HG03108 (cell line): ENCODE data around the gene GLG1.

ENCODE experiments used
- ATAC-seq: cut with Tn5 transposase; IDR thresholded peaks from one replicate; pipeline ENCODE4 v1.9.1; 2021; ENCODE audit warnings: moderate library complexity; ENCODE audit not compliant: unreplicated experiment

GLG1 gene

GRCh38 chr16:74485916-74486315 lies 121.0 kb downstream of the GLG1 start:
- ATAC-seq: no peak

- ATAC-seq: no peak
Measured at GRCh38 chr16:74480150-74481029, 126.5 kb downstream of the GLG1 start.

DNA sequence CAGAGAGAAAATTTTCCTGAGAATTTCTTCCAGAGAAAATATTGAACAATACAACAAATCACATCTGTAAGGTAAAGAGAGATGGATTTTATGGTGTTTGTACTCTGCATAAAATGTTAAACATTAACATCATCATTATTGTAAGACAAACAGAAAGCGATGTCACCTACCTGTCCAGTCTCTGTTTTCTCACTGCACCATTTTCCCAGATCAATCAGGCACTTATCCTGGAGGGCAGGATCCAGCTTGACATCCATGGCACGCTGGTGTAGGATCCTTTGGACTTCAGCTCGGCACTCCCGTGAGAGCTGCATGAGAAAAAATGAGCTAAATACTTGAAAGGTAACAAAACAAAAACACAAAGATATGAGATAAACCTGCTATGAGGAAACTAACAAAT lies 129.7 kb downstream of the GLG1 start:
- no peak for ATAC-seq

DNA sequence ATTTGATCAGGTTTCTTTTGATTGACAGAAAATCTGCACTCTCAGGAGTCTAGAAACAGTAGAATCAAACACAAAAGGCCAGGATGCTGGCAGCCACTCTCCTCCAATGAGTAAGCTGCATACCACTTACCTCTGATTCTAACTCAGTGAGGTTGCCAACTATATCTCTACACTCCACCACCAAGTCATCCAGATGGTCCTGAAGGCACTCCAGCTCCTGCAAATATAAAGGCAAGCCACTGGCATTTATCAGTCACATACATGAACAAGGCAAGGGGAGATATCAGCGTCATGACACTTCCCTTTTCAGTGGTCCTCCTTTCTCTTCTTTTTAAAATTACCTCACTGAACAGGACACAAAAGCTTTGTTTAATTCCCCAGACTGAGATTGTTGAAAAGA lies 132.5 kb downstream of the GLG1 start:
- no peak for ATAC-seq

DNA sequence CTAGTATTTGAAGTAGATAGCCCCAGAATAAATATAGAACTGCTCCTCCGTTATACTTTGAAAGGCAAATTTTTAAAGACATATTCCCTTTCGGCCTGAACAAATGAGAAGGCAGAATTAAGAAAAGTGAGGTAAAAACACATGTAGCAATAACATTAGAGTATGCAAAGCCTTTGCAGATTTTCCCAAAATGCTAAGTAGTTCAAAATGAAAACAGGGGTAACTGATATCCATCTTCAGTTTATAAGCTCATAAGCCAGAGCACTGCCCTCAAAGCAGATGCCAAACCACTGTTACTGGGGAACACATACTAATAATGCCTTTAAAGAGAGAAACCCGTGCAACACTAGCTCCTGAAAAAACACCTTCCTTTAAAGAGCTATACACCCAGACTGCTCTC lies 134.4 kb downstream of the GLG1 start:
- no peak for ATAC-seq

DNA sequence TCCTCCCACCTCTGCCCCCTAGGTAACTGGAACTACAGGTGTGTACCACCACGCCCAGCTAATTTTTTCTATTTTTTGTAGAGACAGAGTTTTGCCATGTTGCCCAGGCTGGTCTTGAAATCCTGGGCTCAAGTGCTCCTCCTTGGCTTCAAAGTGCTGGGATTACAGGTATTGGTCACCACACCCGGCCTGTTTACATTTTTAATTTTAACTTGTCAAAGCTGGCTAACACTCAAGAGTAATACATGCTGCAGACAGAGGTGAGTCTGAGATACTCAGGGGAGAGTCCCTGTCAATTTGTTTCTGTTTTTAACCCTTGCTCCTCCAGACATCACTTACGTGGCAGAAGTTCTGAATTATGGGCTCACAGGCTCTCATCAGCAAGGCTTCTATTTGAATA lies 134.9 kb downstream of the GLG1 start:
- no peak for ATAC-seq

- no peak for ATAC-seq
Measured at GRCh38 chr16:74469946-74470478, 136.9 kb downstream of the GLG1 start.

DNA sequence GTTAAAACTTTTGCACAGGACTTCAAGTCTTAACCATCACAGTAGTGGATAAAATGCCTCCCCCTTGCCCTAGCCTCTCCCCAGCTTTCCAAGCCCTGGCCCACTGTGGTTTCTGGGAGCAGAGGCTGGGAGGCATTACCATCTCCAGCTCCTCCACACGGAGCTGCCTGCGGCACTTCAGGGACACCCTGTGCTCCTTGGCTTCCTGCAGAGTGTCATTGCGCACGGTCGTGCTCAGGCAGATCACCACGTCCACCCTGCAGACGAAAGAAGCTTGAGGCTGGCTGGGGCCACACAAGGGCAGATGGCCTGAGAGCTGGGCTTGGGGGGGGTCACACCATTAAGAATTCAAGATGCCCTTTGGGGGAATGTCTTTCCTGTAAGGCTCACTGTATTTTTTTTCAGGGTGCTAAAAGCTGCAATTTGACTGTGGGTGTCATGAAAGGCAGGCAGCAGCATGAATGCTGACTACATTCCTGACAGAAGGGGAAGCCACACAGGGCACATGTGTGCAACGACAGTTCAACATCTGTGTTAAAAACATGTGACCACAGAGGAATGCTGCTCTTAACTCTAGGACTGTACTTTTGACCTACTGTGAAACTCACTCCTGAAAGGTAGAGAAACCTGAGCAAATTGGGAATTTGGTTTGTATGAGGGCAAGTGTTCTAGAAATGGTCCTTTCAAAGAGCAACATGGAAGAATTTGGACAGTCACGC lies 137.9 kb downstream of the GLG1 start:
- no peak for ATAC-seq

DNA sequence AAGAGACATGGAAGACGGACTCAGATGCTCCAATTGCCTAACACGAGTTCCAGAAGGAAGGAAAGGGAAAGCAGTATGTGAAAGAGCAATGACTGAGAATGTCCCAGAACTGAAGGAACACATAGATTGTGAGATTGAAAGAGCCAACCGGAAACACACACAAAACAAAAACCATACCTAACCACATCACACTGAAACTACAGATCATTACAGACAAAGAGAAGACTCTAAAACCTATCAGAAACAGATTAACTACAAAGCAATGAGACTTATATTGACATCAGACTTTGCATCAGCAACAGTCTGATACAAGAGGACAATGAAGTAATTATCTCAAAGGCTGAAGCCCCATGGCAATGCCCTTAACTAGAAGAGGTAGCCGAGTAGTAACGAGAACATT lies 140.0 kb downstream of the GLG1 start:
- ATAC-seq: no peak

DNA sequence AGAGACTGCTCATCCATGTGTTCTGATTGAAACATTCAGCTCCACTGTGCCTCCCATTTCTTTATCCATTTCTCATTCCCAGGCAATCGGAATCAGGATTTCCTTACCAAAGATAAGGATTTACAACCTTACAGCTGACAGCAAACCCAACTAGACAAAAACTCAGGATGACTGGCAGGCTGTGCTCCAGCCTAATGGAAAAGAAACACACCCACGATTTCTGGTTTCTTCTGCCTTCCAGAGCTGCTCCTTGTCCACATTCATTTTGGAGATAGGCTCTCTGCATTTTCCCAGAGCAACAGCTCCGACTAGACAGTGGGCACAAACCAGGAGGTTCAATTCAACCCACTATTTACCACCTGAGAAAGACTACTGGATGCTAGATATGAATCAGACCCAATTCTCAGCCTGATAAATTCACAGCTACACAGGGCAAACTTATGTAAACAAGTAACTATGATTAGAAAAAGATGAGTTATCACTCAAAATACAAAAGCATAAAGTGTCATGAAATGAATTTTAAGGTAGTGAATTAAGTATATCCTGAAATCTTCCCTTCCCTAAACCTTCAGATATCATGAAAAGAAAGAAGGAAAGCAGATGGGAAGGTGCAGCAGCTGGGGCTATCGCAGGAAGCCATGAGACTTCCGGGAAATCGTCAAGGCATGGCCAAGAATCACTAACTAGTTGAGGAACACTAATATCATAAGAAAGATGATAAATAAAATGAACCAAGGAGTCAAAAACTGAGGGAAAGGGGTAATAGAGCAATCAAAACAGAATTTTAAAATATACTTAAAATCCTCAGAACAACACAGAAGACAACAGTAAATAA lies 140.8 kb downstream of the GLG1 start:
- ATAC-seq: no peak

DNA sequence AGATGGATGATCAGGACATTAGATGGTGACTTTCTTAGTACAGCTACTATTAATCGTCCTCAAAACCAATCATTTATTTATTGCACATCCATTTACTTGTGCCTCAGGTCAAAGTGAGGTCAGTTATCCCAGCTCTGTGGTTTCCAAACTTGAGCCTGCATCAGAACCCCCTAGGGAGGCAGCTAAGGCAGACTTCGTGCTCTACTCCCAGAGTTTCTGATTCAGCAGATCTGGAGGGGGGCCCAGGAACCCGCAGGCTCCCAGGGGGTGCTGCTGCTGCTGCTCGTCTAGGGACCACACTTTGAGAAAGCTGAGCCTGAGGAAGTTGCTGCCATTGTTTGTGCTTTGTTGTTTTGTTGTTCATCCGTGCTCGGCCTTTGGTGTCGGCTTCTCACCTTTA lies 141.6 kb downstream of the GLG1 start:
- no peak for ATAC-seq

DNA sequence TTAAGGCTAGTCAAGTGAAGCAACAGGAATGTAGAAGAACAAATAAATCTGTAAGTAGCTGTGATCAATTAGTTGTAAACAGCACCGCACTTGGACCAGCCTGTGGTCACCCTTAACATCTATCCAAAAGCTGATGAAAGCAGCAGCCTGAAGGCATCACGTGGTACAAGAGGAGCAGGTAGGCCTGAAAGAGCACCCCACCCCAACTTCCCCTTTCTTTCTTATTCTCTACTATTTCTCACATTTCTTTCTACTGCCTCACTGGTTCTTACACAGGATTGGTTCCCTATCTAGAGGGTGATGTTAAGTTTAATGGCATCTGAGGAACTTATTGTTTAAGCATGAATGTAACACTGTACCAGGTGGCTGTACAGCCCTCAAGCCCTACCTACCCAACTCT lies 143.0 kb downstream of the GLG1 start:
- no peak for ATAC-seq

GRCh38 chr16:74462361-74462760 lies 144.6 kb downstream of the GLG1 start:
- ATAC-seq: no peak

DNA sequence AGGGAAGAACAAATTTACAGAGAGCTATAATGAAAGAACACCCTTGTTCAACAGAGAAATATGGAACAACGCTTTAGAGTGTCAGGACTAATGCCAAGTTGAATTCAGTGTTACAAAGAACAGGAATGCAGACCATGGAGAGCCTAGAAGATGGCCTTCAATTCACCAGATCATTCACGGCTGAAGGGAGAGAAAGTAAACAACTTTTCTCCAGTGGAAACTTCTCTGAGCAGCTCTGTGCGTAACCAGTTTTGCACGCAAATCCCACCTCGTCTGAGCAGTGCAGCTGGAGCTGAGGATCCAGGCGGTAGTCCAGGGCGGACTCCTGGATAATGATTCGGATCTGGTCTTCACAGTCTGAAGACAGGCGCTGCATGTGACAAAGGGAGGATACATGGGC lies 145.1 kb downstream of the GLG1 start:
- ATAC-seq: no peak

- no peak for ATAC-seq
Measured at GRCh38 chr16:74460542-74460941, 146.4 kb downstream of the GLG1 start.

- ATAC-seq: no peak
Measured at GRCh38 chr16:74456290-74456625, 150.7 kb downstream of the GLG1 start.

GRCh38 chr16:74455619-74456289 lies 151.2 kb downstream of the GLG1 start:
- no peak for ATAC-seq

- no peak for ATAC-seq
Measured at GRCh38 chr16:74455213-74455612, 151.7 kb downstream of the GLG1 start.

DNA sequence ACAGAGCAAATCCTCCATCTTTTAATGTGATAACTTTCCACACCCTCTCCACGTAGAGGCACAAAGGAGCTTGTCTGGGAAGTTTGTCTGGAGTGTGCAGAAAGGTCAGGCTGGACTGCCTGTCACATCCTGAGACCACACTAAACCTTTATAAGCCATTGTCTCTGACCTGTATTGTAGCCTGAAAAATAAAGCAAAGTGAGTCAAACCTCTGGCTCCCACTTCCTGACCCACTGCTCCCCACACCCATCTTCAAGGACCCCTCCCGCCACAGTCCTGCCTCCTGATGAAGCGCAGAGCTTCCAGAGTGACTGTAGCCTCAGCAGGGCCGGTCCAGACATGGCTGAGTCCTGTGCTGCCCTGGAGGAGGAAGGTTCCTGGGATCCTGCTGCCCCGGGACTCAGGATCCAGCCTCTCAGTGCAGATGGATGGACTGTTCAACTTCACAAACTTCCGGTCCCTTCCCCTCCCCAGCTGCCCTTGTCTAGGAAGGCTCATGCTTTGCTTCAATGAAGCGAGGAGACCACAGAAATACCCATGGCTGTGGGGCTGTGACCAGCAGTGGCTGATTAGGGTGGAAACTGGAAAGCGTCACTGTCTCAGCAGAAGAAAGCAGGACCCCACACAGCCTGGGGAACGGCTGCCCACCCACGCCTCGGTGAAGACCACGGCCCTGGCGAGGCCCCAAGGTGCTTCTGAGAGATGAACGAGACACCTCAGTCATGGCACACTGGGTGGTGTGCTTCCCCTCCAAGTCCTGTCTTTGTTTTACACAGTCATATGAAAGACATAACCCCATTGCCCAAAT lies 154.8 kb downstream of the GLG1 start:
- ATAC-seq: peak; percentile 82
